MM.1S (cell line): ENCODE measurements around the gene IFNA7.
"Not testable (repeated sequence)": the region's sequence is repeated elsewhere in the genome, so short reads cannot be mapped to it uniquely, and the experiment has no call there.

Source experiments
- DNase-seq: peaks from one replicate; pipeline ENCODE4 v3.0.0-alpha.2; 2015
- H2AFZ ChIP-seq: fragments of 300-600 bp; sonication (generic); 2 replicates; pipeline ENCODE4 v1.6.0; 2016; ENCODE audit warnings: antibody characterized with exemption, low read length
- H3F3A ChIP-seq: fragments of 300-600 bp; sonication (generic); 2 replicates; pipeline ENCODE4 v1.6.1; 2016; ENCODE audit warnings: mild to moderate bottlenecking, antibody characterized with exemption, low read length, moderate library complexity, mixed read lengths; ENCODE audit not compliant: insufficient read depth
- H3K27ac ChIP-seq: fragments of 300-600 bp; sonication (generic); 2 replicates; pipeline ENCODE4 v1.5.1; 2016; ENCODE audit warnings: mild to moderate bottlenecking, low read length
- H3K27me3 ChIP-seq: fragments of 300-600 bp; sonication (generic); replicated peaks from 2 replicates; pipeline ENCODE4 v1.6.0; 2016; ENCODE audit warnings: low read length; ENCODE audit not compliant: insufficient read depth
- H3K36me3 ChIP-seq: fragments of 300-600 bp; sonication (generic); replicated peaks from 2 replicates; pipeline ENCODE4 v1.6.1; 2016; ENCODE audit warnings: mild to moderate bottlenecking, low read length, mixed read lengths; ENCODE audit not compliant: insufficient read depth
- H3K4me1 ChIP-seq: fragments of 300-600 bp; sonication (generic); 2 replicates; pipeline ENCODE4 v1.6.1; 2016; ENCODE audit warnings: low read length, mixed read lengths
- H3K4me2 ChIP-seq: fragments of 300-600 bp; sonication (generic); 2 replicates; pipeline ENCODE4 v1.6.0; 2016; ENCODE audit warnings: low read depth, low read length
- H3K4me3 ChIP-seq: fragments of 300-600 bp; sonication (generic); 2 replicates; pipeline ENCODE4 v1.5.1; 2016; ENCODE audit warnings: low read length, mixed read lengths
- H3K79me2 ChIP-seq: fragments of 300-600 bp; sonication (generic); 2 replicates; pipeline ENCODE4 v1.6.1; 2016; ENCODE audit warnings: mixed run types, low read length, mixed read lengths
- H3K9ac ChIP-seq: fragments of 300-600 bp; sonication (generic); 2 replicates; pipeline ENCODE4 v1.6.1; 2016; ENCODE audit warnings: low read length, mixed read lengths
- H3K9me2 ChIP-seq: fragments of 300-600 bp; sonication (generic); replicated peaks from 2 replicates; pipeline ENCODE4 v1.6.1; 2016; ENCODE audit warnings: mild to moderate bottlenecking, low read length, mixed read lengths; ENCODE audit not compliant: insufficient read depth
- H3K9me3 ChIP-seq: fragments of 300-600 bp; sonication (generic); replicated peaks from 2 replicates; pipeline ENCODE4 v1.6.1; 2016; ENCODE audit warnings: mild to moderate bottlenecking, low read length, mixed read lengths; ENCODE audit not compliant: insufficient read depth
- H4K20me1 ChIP-seq: fragments of 300-600 bp; sonication (generic); 2 replicates; pipeline ENCODE4 v1.6.1; 2016; ENCODE audit warnings: mild to moderate bottlenecking, low read length, moderate library complexity, mixed read lengths; ENCODE audit not compliant: insufficient read depth
- EZH2 ChIP-seq: fragments of 300-600 bp; sonication (generic); optimal IDR thresholded peaks from 2 replicates; pipeline ENCODE3; 2017; ENCODE audit warnings: low read depth, mild to moderate bottlenecking, antibody characterized with exemption, low read length, mixed read lengths
- EZH2phosphoT487 ChIP-seq: fragments of 300-600 bp; sonication (generic); IDR thresholded peaks from 2 replicates; pipeline ENCODE4 v1.6.1; 2018; ENCODE audit warnings: antibody characterized with exemption, low read length
- TF ChIP-seq, protein P1 (sequence below): fragments of 300-600 bp; sonication (generic); IDR thresholded peaks from 2 replicates; pipeline ENCODE4 v1.5.1; 2016; ENCODE audit warnings: antibody characterized with exemption, low read length, mixed read lengths

Gene IFNA7

GRCh38 chr9:21239911-21240310 is 37.9 kb upstream of the IFNA7 start, which contains the start of gene IFNA14:
Gene IFNA14, minus strand, starts transcription at chr9:21240005. Its CDS starts 70 bp downstream, at chr9:21239935.
- H3K4me2 ChIP-seq: no peak within 1 kb of the TSS

DNA sequence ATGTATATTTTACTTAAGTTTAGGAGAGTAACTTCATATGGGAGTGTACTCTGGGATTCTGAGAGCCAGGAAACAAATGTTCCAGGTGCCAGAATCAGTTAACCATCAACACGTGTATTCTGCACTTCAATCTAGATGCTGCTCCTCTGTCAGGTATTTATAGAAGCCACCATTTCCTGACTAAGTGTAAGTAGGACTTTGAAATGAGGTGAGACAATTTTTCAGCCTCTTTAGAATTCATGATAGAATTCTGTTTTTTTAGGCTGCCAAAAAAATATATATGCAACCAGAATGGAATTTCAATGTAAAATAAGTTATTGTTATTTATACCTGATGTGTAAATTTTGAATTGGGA is 34.3 kb upstream of the IFNA7 start:
- H3K36me3 ChIP-seq, H3K79me2 ChIP-seq, H3K27me3 ChIP-seq, H3K4me3 ChIP-seq, H3K4me1 ChIP-seq, H4K20me1 ChIP-seq, H2AFZ ChIP-seq, H3K27ac ChIP-seq, H3K9me2 ChIP-seq, DNase-seq, H3F3A ChIP-seq, H3K9ac ChIP-seq, H3K4me2 ChIP-seq, H3K9me3 ChIP-seq: not testable (repeated sequence)

More at GRCh38 chr9:21239911-21240310, 37.9 kb upstream of the IFNA7 start, which contains the start of gene IFNA14:
- H3K79me2 ChIP-seq: no peaks in the 10 kb centered on the region
- no peaks in the 10 kb centered on the region for H3K36me3 ChIP-seq
- H3K9me3 ChIP-seq: no peaks in the 10 kb centered on the region
- no peak for DNase-seq
- no peak within 1 kb of the TSS for H3K4me3 ChIP-seq
- no peak within 1 kb of the TSS for H2AFZ ChIP-seq
- no peaks in the 10 kb centered on the region for H3K27me3 ChIP-seq
- no peak within 1 kb of the TSS for H3K27ac ChIP-seq
- no peaks in the 10 kb centered on the region for H4K20me1 ChIP-seq
- H3K4me1 ChIP-seq: no peaks in the 10 kb centered on the region
- H3K9me2 ChIP-seq: no peaks in the 10 kb centered on the region
- H3F3A ChIP-seq: no peaks in the 10 kb centered on the region
- no peak within 1 kb of the TSS for H3K9ac ChIP-seq
- TF ChIP-seq EZH2phosphoT487: no peak

DNA sequence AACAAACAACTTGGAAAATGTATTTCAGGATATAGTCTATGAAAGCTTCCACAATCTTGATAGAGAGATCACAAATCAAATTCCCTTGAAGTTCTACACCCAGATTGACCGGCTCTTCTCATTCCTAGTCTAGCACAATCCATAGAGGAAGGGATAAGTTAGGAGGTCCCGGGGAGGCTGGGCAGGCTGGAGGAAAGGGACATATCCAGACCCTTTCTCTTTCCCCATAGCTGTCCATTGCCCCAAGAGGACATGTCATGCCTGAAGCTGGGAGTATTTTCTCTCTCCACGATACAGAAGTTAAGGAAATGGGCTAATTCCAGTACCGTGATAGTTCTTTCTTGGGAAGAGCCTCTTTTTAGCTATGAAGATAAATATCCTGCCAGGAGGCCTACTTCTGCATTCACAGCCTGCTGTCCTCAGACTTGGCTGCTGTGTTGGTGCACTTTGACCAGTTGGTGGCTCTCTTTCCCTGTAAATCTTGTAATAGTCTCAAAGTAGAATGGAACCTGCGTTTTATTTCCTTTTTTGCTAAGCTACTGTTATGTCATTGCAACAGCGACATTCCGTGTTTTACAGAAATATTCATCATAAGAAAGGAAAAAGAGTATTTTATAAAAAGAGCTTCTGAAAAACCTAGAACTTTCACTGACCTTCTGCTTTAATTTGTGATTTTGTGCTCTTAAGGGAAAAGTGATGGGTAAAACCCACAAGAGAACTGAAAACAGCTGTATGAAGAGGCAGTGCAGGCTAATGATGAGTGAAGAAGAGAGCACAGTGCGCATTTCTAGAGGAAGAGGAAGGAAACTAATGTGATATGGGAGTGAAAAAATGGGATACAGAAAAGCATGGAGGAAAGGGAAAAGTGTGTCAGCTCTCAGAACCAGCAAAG is 33.7 kb upstream of the IFNA7 start:
- TF ChIP-seq, protein P1, sequence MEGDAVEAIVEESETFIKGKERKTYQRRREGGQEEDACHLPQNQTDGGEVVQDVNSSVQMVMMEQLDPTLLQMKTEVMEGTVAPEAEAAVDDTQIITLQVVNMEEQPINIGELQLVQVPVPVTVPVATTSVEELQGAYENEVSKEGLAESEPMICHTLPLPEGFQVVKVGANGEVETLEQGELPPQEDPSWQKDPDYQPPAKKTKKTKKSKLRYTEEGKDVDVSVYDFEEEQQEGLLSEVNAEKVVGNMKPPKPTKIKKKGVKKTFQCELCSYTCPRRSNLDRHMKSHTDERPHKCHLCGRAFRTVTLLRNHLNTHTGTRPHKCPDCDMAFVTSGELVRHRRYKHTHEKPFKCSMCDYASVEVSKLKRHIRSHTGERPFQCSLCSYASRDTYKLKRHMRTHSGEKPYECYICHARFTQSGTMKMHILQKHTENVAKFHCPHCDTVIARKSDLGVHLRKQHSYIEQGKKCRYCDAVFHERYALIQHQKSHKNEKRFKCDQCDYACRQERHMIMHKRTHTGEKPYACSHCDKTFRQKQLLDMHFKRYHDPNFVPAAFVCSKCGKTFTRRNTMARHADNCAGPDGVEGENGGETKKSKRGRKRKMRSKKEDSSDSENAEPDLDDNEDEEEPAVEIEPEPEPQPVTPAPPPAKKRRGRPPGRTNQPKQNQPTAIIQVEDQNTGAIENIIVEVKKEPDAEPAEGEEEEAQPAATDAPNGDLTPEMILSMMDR: peak; percentile 46
- H3K36me3 ChIP-seq, H3K9me2 ChIP-seq, H3K4me2 ChIP-seq, H3K27me3 ChIP-seq, H3K79me2 ChIP-seq, H3F3A ChIP-seq, H3K4me1 ChIP-seq, H3K4me3 ChIP-seq, H4K20me1 ChIP-seq, H3K27ac ChIP-seq, H2AFZ ChIP-seq, H3K9me3 ChIP-seq, H3K9ac ChIP-seq: not testable (repeated sequence)
- peak; percentile 58 for DNase-seq

DNA sequence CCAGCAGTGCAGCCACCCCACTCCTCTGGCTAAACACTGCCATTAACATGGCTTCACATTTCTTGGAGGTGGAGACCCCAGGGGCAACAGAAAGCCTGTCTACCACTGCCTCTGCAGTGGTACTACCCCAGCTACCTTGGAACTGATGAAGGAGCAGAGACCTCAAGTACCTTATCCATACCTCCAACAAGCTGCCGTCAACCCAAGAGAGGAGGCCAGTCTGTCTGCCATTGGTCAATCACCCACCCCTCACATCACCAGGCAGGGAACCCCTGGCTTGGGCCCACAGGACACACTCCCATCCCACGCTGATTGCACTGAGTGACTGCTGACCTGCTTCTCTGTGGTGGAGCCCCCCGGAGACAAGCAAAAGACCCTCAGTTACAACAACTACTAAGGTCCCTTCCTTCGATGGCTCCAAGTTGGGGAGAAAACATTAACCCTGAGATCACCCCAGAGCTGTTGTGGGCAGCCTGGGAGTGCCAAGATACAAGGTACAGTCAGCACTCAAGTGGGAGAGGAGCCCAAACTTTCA is 32.2 kb upstream of the IFNA7 start:
- H3K27ac ChIP-seq: no peak overlapping the region
- no peak overlapping the region for H3K4me3 ChIP-seq
- H3K9me3 ChIP-seq: no peaks in the 10 kb centered on the region
- no peaks in the 10 kb centered on the region for H4K20me1 ChIP-seq
- DNase-seq: no peak
- H3F3A ChIP-seq: no peaks in the 10 kb centered on the region
- no peak overlapping the region for H2AFZ ChIP-seq
- no peak overlapping the region for H3K9ac ChIP-seq
- no peaks in the 10 kb centered on the region for H3K9me2 ChIP-seq
- TF ChIP-seq, protein P1: no peak
- no peak for TF ChIP-seq EZH2phosphoT487
- TF ChIP-seq EZH2: no peak
- H3K4me2 ChIP-seq: no peak overlapping the region
- no peaks in the 10 kb centered on the region for H3K4me1 ChIP-seq
- H3K36me3 ChIP-seq: no peaks in the 10 kb centered on the region
- H3K79me2 ChIP-seq: no peaks in the 10 kb centered on the region
- no peaks in the 10 kb centered on the region for H3K27me3 ChIP-seq
